CD1c-positive myeloid dendritic cell (primary cell): ENCODE results near the gene TLE6.
"Not testable (repeated sequence)": the region's sequence is repeated elsewhere in the genome, so short reads cannot be mapped to it uniquely, and the experiment has no call there.

Experiments
- DNase-seq: peaks from one replicate; pipeline ENCODE4 v3.0.0-alpha.2; 2016; ENCODE audit errors: extremely low spot score

TLE6 gene

DNA sequence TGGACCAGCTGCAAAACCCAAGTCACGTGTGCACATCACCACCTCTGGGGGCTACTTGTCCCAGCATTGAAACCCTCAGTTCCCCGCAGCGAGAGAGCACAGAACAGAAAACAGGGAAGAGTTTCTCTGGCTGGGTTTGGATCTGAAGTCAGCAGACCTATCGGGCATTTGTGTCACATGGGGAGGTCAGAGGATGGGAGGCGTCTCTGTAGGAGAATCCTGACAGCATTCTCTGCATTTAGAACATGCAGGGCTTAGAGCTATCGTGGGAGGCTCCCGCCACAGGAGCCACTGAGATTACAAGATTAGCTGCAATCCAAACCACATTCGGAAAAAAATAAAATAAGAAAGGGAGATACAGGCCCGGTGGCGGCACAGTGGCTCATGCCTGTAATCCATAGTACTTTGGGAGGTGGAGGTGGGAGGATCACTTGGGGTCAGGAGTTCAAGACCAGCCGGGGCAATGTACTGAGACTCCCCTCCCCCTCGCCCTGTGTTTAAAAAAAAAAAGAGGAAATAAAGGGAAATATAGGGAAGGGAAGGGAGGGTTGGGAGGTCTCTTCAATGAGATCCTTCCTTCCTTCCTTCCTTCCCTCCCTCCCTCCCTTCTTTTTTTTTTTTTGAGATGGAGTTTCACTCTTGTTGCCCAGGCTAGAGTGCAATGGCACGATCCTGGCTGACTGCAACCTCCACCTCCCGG lies 2.9 kb upstream of the TLE6 start:
- DNase-seq = peak; percentile 86

DNA sequence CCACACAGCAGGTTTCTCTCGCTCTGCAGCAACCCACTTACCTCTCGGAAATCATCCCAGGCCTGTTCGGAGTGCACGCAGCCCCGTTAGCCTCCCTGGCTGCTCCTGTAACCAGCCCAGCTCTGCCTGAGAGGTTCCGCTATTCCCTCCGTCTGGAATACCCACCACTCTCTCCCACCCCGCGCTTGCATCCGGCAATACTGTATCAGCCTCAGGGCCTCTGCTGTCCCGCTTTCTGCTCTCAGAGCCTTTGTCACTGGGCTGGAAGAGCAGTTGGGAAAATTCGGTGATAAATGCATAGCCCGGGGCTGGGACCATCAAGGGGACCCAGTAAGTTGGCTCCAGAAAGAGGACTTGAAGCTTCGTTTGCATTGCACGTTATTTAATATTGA lies 759 bp upstream of the TLE6 start:
- DNase-seq = no peak

DNA sequence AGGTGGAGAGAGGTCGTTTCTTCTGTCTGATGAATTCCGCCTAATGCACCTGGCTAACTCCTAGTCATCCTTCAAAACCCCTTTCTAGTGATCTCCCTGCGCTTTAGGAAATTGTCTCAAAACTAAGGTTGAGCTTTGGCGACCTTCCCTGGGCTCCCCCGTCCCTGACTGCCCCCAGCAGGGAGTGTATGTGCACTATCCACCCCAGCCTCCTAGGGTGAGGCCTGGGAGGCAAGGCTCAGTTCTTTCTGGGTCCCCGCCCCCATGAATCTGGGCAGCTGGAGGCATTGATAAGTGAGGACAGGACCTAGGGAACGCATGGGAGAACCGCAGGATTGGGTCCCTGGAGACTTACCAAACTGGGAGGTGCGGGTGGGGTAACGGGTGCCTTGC lies 378 bp downstream of the TLE6 start:
- DNase-seq = no peak

DNA sequence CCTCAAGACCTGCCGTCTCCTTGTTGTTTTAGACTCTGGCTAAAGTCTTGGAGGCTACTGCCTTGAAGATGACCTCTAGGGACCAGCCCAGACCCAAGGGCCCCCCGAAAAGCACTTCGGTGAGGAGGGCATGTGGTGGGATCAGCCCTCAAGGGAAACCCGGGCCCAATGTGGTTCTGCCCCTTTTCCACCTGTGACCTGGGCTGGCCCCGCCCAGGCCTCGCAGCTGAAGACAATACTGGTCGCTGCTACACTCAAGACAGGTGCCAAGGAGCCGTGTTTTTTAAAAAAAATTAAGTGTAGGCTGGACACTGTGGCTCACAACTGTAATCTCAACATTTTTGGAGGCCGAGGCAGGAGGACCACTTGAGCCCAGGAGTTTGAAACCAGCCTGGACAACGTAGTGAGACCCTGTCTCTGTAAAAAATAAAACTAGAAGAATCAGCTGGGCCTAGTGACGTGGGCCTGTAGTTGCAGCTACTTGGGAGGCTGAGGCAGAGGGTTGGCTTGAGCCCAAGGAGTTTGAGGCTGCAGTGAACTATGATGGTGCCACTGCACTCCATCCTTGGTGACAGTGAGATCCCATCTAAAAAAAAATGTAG lies 903 bp downstream of the TLE6 start:
- no peak for DNase-seq

DNA sequence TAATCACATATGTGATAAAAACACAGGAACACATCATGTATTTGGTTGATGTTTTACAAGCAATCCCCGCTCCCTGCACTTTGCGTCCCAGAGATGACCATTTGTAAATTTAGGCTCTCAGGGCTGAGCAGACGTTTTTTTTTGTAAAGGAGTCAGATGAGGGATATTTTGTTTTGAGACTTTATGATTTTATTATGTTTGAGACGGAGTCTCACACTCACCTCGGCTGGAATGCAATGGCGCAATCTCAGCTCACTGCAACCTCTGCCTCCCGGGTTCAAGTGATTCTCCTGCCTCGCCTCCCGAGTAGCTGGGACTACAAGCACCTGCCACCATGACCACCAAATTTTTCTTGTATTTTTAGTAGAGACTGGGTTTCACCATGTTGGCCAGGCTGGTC lies 1.4 kb downstream of the TLE6 start:
- no peak for DNase-seq

DNA sequence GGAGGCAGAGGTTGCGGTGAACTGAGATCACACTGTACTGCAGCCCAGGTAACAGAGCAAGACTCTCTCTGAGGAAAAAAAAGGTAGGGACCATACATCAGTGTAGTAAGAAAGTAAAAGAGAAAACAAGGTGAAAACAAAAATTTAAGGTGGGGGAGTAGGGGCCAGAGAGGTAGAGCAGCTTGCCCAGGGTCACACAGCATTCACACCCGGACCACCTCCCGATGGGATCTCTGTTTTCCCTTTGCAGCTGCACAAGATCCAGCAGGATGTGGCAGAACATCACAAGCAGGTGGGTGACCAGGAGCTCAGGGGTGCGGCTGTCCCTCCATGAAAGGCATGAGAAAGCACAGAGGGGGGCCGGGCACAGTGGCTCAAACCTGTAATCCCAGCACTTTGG lies 4.5 kb downstream of the TLE6 start:
- no peak for DNase-seq

DNA sequence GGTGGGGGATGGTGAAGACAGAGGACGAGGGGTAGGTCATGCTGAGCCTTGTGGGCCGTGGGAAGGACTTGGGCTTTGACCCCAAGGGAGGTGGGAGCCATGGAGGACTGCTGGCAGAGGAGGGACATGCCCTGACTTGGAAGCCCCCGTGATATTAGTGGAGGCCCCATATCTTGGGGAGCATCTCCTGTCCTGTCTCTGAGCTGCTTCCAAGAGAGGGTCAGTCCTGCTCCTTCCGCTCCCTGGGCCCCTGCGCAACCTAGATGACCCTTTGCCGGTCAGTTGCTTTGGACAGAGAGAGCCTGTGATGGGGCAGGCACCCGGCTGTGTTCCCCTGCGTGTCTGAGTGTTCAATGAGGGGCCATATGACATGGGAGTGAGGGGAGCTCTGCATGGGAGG lies 5.2 kb downstream of the TLE6 start:
- DNase-seq = no peak

DNA sequence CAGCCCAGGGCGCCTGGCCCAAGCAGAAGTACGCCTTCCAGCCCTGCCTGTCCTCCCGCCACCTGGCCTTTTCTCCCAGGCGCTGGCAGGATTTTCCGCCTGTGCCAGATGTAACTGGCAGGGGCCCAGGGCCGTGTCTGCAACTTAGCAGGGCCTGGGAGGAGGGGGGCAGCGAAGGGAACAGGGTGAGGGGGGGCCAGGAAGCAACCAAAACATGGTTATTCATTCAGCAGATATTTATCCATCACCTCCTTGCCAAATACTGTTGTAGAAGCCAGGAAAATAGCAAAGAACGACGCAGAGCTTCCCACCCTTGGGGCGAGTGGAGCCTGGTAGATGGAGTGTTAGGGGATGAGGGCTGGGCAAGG lies 5.6 kb downstream of the TLE6 start:
- no peak for DNase-seq

DNA sequence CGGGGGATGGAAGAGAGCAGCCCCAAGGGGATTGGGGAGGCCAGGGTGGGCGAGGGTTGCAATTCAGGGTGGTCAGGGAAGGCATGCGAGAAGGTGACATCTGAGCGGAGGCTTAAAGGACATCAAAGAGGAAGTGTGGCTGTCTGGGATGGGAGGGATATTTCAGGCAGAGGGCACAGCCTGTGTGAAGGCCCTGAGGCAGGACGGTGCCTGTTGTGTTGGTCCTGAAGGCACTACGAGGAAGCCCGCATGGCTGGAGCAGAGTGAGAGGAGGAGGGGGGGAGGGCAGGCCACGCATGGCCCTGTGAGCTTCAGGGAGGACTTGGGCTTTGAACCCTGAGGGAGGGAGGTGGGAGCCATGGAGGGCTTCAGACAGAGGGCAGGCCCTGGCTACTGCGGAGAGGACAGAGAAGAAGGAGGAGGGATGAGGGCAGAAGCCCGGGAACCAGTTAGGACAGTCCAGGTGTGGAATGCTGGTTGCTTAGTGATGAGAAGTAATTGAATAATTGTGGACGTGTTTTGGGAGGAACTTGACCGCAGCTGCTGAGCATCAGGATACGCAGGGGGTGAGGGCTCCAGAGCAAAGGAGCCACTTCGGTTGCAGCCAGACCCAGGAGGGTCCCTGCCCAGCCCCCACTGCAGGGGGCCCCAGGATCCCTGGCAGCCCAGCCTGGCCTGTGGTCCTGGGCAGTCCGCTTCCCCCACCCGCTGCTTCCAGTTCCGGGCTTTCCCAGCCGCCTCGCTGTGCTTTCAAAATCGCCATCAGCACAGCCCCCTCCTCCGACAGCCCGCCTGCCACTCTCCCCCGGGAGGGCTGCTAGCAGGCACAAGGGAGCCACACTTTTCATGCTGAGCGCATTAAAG lies 6.2 kb downstream of the TLE6 start:
- DNase-seq = no peak

DNA sequence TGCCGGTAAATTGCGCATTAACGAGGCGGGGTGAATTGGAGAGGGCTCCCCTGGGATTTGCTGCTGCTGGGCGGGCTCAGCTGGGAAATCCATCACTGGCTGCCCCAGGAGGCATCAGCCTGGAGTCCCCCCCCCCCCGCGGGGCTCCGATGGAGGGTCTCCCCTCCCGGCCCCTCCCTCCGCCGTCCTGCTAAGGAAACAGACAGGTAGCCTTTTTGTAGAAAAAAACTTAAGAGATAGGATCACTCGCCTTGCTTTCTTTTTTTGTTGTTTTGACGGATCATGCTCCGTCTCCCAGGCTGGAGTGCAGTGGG lies 6.8 kb downstream of the TLE6 start:
- DNase-seq = no peak

DNA sequence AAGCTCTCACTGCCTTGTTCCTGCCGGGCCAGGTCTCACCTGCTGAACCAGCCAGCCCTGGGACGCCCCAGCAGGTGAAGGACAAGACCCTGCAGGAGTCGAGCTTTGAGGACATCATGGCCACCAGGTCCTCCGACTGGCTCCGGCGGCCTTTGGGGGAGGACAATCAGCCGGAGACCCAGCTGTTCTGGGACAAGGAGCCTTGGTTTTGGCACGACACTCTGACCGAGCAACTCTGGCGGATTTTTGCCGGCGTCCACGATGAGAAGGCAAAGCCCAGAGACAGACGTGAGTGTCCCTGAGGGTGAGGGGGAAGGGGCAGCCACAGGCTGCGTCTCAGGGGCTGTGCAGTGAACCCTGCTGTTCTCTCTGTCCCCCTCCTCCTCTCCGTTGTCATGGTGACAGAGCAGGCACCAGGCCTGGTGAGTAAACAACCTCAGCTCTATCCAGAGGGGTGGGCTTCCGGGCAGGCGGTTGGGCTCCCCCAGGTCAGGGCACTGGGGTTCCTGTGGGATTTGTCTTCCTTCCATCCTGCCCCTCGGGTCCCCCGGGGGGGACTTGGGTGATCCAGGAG lies 9.7 kb downstream of the TLE6 start:
- no peak for DNase-seq

DNA sequence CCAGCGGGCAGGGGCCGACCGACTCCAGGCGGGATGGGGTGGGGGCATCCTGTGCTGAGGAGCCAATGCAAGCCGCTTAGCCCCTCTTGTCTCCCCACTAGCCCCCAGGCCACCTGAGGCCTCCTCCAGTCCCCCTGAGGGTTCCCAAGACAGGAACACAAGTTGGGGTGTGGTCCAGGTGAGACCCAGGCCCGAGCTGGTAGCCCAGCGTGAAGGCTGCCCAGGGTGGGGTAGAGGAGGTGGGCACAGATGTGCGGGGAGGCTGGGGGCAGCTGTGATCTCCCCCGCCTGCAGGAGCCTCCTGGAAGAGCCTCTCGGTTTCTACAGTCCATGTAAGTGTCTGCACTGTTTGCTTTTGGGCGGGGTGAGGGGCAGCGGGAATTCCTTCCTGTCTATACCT lies 10.4 kb downstream of the TLE6 start:
- DNase-seq = no peak

DNA sequence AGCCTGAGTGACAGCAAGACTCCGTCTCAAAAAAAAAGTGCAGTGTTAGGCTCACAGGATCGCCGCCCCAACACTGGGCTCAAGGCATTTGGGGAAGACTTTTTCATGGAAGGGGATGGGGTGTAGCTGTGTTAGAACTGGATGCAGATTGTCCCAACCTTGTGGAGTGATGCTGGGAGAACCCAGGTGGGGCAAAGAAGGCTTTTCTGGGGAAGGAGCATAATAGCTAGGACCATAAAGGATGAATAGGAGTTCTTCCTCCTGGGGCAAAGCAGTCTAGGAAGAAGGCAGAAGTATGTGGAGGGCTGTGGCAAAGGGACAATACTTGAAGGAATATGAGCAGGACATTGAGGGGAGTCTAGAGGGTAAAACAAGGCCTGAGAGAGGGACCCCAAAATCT lies 11.2 kb downstream of the TLE6 start:
- no peak for DNase-seq

DNA sequence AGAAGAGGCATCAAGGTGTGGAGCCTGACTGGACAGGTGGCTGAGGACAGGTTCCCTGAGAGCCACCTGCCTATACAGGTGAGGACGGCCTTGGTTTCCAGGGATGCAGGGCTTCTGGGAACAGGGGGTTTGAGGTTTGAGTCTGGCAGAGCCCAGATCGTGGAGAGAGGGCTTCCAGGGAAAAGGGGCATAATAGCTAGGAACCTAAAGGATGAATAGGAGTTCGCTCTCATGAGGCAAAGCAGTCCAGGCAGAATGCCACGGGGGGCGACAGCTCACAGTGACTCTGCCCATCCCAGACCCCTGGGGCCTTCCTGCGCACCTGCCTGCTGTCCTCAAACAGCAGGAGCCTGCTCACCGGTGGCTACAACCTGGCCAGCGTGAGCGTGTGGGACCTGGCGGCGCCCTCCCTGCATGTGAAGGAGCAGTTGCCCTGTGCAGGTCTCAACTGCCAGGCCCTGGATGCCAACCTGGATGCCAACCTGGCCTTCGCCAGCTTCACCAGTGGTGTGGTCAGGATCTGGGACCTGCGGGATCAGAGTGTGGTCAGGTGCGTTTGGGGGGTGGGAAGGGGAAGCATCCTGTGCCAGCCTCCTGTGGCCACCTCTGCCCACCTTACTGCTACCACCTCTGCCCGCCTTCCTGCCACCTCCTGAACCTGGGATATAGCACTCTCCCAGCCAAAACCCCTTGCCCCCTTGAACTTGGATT lies 12.0 kb downstream of the TLE6 start:
- DNase-seq = no peak

DNA sequence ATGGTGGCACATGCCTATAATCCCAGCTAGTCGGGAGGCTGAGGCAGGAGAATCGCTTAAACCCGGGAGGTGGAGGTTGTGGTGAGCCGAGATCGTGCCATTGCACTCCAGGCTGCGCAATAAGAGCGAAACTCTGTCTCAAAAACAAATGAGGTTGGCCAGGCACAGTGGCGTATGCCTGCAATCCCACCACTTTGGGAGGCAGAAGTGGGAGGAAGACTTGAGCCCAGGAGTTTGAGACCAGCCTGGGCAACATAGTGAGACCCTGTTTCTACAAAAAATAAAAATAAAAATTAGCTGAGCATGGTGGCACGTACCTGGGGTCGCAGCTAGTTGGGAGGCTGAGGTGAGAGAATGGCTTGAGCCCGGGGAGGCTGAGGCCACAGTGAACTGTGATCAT lies 15.0 kb downstream of the TLE6 start:
- DNase-seq = not testable (repeated sequence)

DNA sequence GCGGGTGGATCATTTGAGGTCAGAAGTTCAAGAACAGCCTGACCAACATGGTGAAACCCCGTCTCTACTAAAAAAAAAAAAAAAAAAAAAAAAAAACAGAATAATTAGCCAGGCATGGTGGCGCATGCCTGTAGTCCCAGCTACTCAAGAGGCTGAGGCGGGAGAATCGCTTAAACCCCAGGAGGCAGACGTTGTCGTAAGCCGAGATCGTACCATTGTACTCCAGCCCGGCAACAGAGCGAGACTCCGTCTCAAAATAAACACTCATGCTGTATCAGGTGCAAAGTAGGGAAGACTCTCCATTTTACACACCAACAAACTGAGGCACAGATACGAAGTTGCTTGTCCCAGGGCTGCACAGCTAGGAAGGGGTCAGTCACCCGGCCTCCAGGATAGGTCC lies 15.6 kb downstream of the TLE6 start:
- no peak for DNase-seq

DNA sequence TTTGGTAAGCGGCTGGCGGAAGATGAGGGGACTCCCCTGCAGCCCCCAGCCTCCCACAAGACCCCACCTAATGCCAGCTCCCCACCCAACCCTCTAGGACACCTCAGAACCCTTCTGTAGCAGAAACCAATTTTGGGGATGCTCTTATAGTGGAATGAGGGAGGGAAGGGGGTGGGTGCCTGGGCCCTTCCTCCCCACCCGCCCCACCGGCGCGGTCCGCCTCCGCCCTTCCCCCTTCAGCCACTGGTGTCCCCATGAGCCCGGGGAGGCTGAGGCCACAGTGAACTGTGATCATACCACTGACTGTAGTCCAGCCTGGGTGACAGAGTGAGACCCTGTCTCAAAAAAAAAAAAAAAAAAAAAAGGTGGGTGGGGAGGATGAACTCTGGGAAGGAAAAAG lies 16.2 kb downstream of the TLE6 start:
- DNase-seq = no peak

DNA sequence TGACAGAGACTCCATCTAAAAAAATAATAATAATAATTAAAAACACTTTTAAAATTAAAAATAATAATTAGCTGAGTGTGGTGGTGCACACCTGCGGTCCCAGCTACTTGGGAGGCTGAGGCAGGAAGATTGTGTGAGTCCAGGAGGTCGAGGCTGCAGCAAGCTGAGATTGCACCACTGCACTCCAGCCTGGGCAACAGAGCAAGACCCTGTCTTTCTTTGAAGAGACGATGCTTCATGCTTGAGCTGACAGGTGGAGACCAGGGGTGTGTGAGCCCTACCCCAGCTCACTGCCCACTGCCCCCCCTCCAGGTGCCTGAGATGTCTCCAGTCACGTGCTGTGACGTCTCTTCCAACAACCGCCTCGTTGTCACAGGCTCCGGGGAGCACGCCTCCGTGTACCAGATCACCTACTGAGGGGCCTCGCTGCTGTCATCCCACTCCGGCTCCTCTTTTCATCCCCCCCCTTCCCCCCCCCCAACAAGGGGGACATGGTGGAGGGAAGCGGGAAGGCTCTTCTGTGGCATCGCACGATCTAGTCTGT lies 17.3 kb downstream of the TLE6 start:
- DNase-seq = no peak

DNA sequence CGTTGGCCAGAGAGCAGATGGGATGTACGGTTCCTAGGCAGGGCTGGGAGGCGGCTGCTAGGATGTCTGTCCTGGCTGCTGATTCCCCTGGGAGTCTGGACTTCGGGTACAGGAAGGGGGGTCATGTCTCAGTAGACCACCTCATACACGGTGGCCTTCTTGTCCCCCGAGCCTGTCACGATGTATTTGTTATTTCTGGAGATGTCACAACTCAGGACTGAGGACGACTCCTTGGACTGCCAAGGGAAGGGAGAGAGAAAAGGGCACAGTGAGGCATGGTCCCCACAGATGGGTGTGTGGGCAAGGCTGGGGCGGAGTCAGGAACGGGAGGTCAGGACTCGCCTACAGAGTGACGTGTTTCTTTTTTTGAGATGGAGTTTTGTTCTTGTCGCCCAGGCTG lies 20.4 kb downstream of the TLE6 start:
- DNase-seq = no peak

DNA sequence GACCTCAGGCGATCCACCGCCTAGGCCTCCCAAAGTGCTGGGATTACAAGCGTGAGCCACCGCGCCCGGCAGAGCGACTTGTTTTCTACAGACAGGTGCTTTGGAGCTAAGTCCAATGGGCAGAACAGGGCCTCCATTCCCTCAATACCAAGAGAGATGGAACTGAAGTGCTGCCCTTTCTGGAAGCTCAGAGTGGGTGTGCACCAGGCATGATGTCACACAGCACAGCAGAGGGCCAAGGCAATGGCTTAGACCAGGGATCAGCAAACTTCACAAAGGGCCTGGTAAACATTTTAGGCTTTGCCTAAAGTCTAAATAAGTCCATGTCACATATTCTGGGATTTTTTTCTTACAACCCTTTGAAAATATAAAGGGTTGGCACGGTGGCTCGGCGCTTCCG lies 21.3 kb downstream of the TLE6 start:
- no peak for DNase-seq

DNA sequence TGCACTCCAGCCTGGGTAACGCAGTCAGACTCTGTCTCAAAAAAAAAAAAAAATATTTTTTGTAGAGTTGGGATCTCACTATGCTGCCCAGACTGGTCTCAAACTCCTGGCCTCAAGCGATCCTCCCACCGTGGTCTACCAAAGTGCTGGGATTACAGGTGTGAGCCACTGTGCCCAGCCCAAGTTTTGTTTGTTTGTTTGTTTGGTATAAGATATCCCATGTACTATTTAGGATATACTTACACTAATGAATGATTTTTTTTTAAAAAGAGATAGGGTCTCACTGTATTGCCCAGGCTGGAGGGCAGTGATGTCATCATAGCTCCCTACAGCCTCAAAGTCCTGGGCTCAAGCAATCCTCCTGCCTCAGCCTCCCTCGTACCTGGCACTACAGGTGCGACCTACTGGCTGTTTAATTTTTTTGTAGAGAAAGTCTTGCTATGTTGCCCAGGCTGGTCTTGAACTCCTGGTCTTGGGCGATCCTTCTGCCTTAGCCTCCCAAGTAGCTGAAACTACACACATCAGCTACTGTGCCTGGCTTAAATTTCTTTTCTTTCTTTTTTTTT lies 24.0 kb downstream of the TLE6 start:
- no peak for DNase-seq

DNA sequence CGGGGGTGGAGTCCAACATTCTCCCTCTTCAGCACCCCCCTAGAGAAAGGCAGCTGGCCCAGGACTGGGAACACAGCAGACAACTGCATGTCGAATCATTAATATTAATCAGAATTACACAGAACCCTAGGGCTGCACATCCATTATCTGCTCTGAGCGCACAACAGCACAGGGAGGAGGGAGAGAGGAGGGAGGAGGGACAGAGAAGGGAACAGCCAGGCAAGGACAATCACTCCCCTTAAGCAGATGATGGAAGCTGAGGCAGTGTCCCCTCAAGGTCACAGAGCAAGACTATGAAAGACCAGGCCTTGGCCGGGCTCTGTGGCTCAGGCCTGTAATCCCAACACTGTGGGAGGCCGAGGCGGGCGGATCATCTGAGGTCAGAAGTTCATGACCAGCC lies 25.7 kb downstream of the TLE6 start:
- DNase-seq = no peak
